ENCODE measurements around the gene AGTR1. TPM values are rescaled to one million over a fixed set of nuclear protein-coding genes. Genes with fewer than 3 reads are reported as not detected.

AGTR1 gene
- total and polyA plus RNA-seq, 8 donors = 0.56 to 2.6 (median 0.82) TPM

- Histone ChIP-seq H3K27me3 (no peaks in the 10 kb centered on the region), H3K4me1 (no peaks in the 10 kb centered on the region), H3K4me3 (no peak overlapping the region), H3K36me3 (no peaks in the 10 kb centered on the region), H3K9me3 (no peaks in the 10 kb centered on the region), H3K27ac (no peak overlapping the region)
- FAIRE-seq = no peak
- ATAC-seq = no peak
- no peak for TF ChIP-seq CTCF (IDR thresholded peaks at IDR 0.05)
- intact Hi-C loops (cut with DNase I) = no loop called here
- WGBS, 2 donors = 74 to 81% methylated on average over 1 of the region's 1 CpG
- no peak for DNase-seq
These were observed 3.6 kb upstream of the AGTR1 start for GRCh38 chr3:148694116-148694515.

GRCh38 chr3:148698190-148698810, 597 bp downstream of the AGTR1 start:
- FAIRE-seq (no peak), ATAC-seq (peak in 3 of 4 donors; percentile 10 to 37 (median 30)), DNase-seq (no peak)
- Histone ChIP-seq H3K36me3 (no peaks in the 10 kb centered on the region), H3K27me3 (no peaks in the 10 kb centered on the region), H3K4me1 (no peaks in the 10 kb centered on the region), H3K9me3 (no peaks in the 10 kb centered on the region), H3K4me3 (peak overlapping the region; percentile 22 to 60 (median 44)), H3K27ac (no peak overlapping the region)
- WGBS, 2 donors = 37 to 38% methylated on average over 17 of the region's 17 CpGs
- intact Hi-C loops (cut with DNase I) = no loop called here
- no peak for TF ChIP-seq CTCF (IDR thresholded peaks at IDR 0.05)

DNA sequence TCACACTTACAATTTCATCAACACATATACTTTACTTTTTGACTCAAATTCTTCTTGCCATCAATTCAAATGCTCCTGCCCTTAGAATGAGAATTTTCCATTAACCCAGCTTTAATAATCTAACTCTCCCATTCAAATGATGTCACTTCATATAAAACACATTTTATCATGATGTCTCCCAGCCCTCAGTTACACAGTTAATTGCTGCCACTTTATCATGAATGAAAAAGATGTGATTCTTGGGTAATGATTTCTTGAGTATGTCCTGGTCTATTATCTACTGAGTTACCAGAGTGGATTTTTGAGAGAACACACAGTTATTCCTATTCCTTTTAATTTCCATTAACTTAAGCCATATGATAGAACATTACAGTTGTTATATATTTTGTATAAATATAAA, 7.6 kb downstream of the AGTR1 start:
- peak; percentile 37 for FAIRE-seq
- no peaks in the 10 kb centered on the region for H3K4me1 ChIP-seq
- H3K27me3 ChIP-seq = no peaks in the 10 kb centered on the region
- intact Hi-C loops (cut with DNase I) = no loop called here
- no peak for ATAC-seq
- no peak for TF ChIP-seq CTCF (IDR thresholded peaks at IDR 0.05)
- H3K9me3 ChIP-seq = no peaks in the 10 kb centered on the region
- no peaks in the 10 kb centered on the region for H3K36me3 ChIP-seq
- no peak for DNase-seq
- no peak overlapping the region for H3K4me3 ChIP-seq
- no peak overlapping the region for H3K27ac ChIP-seq

DNA sequence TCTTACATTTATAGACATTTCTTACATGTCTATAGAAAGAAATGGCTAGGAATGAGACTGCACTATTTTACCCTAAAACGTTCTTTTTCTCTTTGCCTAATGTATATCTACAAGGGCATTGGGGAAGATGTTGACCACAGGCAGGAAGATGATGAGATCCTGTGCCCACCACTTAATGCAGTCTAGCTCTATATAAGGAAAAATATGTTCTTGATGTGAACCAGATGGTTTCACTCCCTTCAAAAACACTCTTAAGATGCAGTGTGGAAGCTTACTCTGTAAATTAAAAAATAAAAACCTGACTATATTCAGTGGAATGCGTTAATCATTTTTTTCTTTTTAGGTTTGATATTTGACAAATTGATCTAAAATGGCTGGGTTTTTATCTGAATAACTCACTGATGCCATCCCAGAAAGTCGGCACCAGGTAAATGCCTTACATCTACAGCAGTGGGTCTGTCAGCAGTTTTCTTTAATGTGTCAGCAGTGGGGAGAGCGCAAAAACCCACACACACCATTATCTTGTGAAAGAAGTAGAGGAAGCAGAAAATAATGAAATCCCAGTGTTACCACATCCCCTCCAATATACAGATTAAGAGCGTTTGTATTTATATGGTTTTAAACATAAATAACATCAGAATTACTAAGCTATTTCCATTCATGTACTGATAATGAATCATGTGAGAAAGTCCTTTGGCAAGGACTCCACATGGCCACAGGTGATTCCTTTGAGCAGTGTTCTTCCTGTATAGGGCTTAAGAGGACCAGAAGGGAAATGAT, 10.1 kb downstream of the AGTR1 start:
- no peak for FAIRE-seq
- Histone ChIP-seq H3K27me3 (no peaks in the 10 kb centered on the region), H3K4me1 (no peaks in the 10 kb centered on the region), H3K27ac (no peak overlapping the region), H3K4me3 (no peak overlapping the region), H3K36me3 (no peaks in the 10 kb centered on the region), H3K9me3 (no peaks in the 10 kb centered on the region)
- intact Hi-C loops (cut with DNase I) = no loop called here
- no peak for ATAC-seq
- TF ChIP-seq CTCF (IDR thresholded peaks at IDR 0.05) = no peak
- no peak for DNase-seq
- WGBS, 2 donors = 75 to 80% methylated on average over 5 of the region's 5 CpGs

GRCh38 chr3:148708409-148708808, 10.7 kb downstream of the AGTR1 start:
- intact Hi-C loops (cut with DNase I) = no loop called here
- H3K9me3 ChIP-seq = no peaks in the 10 kb centered on the region
- no peaks in the 10 kb centered on the region for H3K36me3 ChIP-seq
- H3K27ac ChIP-seq = no peak overlapping the region
- no peak for TF ChIP-seq CTCF (IDR thresholded peaks at IDR 0.05)
- no peak for FAIRE-seq
- DNase-seq = no peak
- no peak for ATAC-seq
- no peaks in the 10 kb centered on the region for H3K27me3 ChIP-seq
- 87 to 88% methylated on average over 5 of the region's 5 CpGs for WGBS, 2 donors
- H3K4me3 ChIP-seq = no peak overlapping the region
- H3K4me1 ChIP-seq = no peaks in the 10 kb centered on the region
